CD4-positive, alpha-beta T cell treated with Interferon gamma for 1 hour (primary cell): Measurements from ENCODE around the gene MED12.

Experiments
- DNase-seq: peaks from one replicate; pipeline ENCODE4 v3.0.0-alpha.2; 2020

The MED12 gene

GRCh38 chrX:71107762-71108360, 10.5 kb upstream of the MED12 start:
- peak; percentile 30 for DNase-seq

GRCh38 chrX:71109051-71109450, 9.3 kb upstream of the MED12 start:
- no peak for DNase-seq

GRCh38 chrX:71111141-71111843, 7.1 kb upstream of the MED12 start, which contains the start of gene IL2RG:
IL2RG (minus strand) TSS chrX:71111577; CDS start chrX:71111539, 38 bp downstream.
- DNase-seq, result peak; percentile 90

GRCh38 chrX:71111921-71112431, 6.4 kb upstream of the MED12 start:
- DNase-seq, result peak; percentile 13

GRCh38 chrX:71117358-71117757, 1.0 kb upstream of the MED12 start:
- no peak for DNase-seq

GRCh38 chrX:71118985-71119535, 664 bp downstream of the MED12 start:
- no peak for DNase-seq

GRCh38 chrX:71128166-71128833, 9.9 kb downstream of the MED12 start:
- no peak for DNase-seq

GRCh38 chrX:71128915-71129765, 10.7 kb downstream of the MED12 start:
- DNase-seq, result peak; percentile 74

GRCh38 chrX:71131510-71131909, 13.1 kb downstream of the MED12 start:
- no peak for DNase-seq

- no peak for DNase-seq
Measured at GRCh38 chrX:71140440-71140839, 22.0 kb downstream of the MED12 start.

GRCh38 chrX:71143508-71143907, 25.1 kb downstream of the MED12 start:
- DNase-seq, result no peak

- DNase-seq, result no peak
Measured at GRCh38 chrX:71144651-71145050, 26.3 kb downstream of the MED12 start, which contains the start of gene NLGN3. NLGN3 (plus strand) TSS chrX:71144841; CDS start chrX:71147750, 2,909 bp downstream.

GRCh38 chrX:71147496-71148277, 29.3 kb downstream of the MED12 start:
- no peak for DNase-seq

- no peak for DNase-seq
Measured at GRCh38 chrX:71148278-71148663, 29.9 kb downstream of the MED12 start.

GRCh38 chrX:71151366-71151765, 33.0 kb downstream of the MED12 start:
- DNase-seq, result no peak

GRCh38 chrX:71154196-71154595, 35.8 kb downstream of the MED12 start:
- DNase-seq, result no peak

- no peak for DNase-seq
Measured at GRCh38 chrX:71154641-71155040, 36.2 kb downstream of the MED12 start.

GRCh38 chrX:71158603-71159002, 40.2 kb downstream of the MED12 start:
- no peak for DNase-seq

GRCh38 chrX:71159335-71159734, 40.9 kb downstream of the MED12 start:
- DNase-seq, result no peak

GRCh38 chrX:71160475-71160874, 42.1 kb downstream of the MED12 start:
- DNase-seq, result no peak

GRCh38 chrX:71162981-71163380, 44.6 kb downstream of the MED12 start:
- no peak for DNase-seq

- no peak for DNase-seq
Measured at GRCh38 chrX:71164071-71164470, 45.7 kb downstream of the MED12 start.
